Measurements from ENCODE around the gene GDF7. TPM values are rescaled to one million over a fixed set of nuclear protein-coding genes. Genes with fewer than 3 reads are reported as not detected.
A peak's percentile ranks its signal among the peaks of the same experiment; 100 is the strongest.

Gene GDF7
- total RNA-seq, 1 donor from 2014 or later, result 11.6 TPM

GRCh38 chr2:20664071-20664390 is 2.9 kb upstream of the GDF7 start:
- DNase-seq (ENCODE audit: low spot score in 2 of 2), result no peak
- Histone ChIP-seq H3K9me3 (no peaks in the 10 kb centered on the region), H3K4me3 (peak overlapping the region in 1 of 2 donors; percentile 72), H3K36me3 (no peaks in the 10 kb centered on the region), H3K4me1 (peaks cover 2 to 14% of the 10 kb centered on the region in 2 donors), H3K27me3 (no peaks in the 10 kb centered on the region), H3K27ac (peak overlapping the region in 1 of 2 donors; percentile 19)
- no peak for TF ChIP-seq CTCF (IDR thresholded peaks at IDR 0.05)
- intact Hi-C loops (cut with DNase I), result loop anchor here (5.0 kb wide), 1 partner anchor 503 kb away; no protein-coding TSS in a partner anchor

DNA sequence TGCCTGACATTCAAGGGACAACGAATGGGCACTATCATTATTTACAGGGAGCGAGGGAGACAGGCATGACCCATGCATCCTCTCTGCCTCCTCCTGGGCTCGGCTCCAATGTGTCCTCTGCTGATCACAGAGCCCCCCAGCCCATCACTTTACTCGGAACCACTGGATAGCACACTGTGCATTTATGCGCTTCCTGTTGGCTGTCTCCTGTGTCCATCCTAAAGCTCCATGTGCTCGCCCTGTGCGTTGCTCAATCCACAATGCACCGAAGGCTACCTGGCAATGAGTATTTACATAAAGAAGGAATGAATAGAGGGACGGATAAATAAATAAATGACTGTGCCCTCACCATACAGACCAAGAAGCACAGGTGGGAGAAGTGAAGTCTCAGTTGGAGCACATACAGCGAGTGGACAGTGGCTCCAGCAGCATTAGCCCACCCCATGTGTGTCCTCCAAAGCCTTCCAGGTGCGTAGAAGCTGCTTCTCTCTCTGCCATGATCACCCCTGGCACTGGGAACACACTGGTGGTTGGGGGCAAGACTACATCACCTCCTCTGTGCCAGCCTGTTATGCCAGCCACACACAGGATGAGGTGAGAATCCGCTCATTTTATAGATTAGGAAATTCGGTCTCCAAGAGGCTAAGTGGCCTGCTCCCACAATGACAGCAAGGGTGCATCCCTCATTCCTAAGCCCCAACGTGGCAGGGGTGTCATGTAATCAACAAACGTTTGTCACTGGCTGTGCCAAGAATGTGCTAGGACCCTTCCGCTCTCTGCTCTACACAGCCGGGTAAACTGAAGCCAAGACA is 2.3 kb upstream of the GDF7 start:
- no peaks in the 10 kb centered on the region for H3K27me3 ChIP-seq
- H3K27ac ChIP-seq, result peak overlapping the region; percentile 95 to 96
- DNase-seq (ENCODE audit: low spot score in 2 of 2), result peak in 1 of 2 donors; percentile 62
- H3K9me3 ChIP-seq, result no peaks in the 10 kb centered on the region
- no peaks in the 10 kb centered on the region for H3K36me3 ChIP-seq
- TF ChIP-seq CTCF (IDR thresholded peaks at IDR 0.05), result no peak
- H3K4me1 ChIP-seq, result peaks cover 3 to 14% of the 10 kb centered on the region in 2 donors
- peak overlapping the region; percentile 63 to 72 for H3K4me3 ChIP-seq
- intact Hi-C loops (cut with DNase I), result loop anchor here (5.0 kb wide), 2 partner anchors 58 to 503 kb away; no protein-coding TSS in a partner anchor

GRCh38 chr2:20665243-20666004 is 1.5 kb upstream of the GDF7 start:
- intact Hi-C loops (cut with DNase I), result loop anchor here (1.0 to 5.0 kb wide), 3 partner anchors 14 to 157 kb away; partner anchors contain the start of genes HS1BP3 and LDAH
- H3K4me1 ChIP-seq, result peaks cover 3 to 20% of the 10 kb centered on the region in 2 donors
- no peaks in the 10 kb centered on the region for H3K27me3 ChIP-seq

GRCh38 chr2:20666005-20666303 is 990 bp upstream of the GDF7 start:
- peaks cover 8 to 9% of the 10 kb centered on the region in 2 donors for H3K36me3 ChIP-seq
- H3K27me3 ChIP-seq, result no peaks in the 10 kb centered on the region
- DNase-seq (ENCODE audit: low spot score in 2 of 2), result no peak
- H3K4me3 ChIP-seq, result peak overlapping the region; percentile 63 to 72
- peaks cover 3 to 20% of the 10 kb centered on the region in 2 donors for H3K4me1 ChIP-seq
- intact Hi-C loops (cut with DNase I), result loop anchor here (1.0 to 5.0 kb wide), 3 partner anchors 15 to 157 kb away; partner anchors contain the start of genes HS1BP3 and LDAH
- TF ChIP-seq CTCF (IDR thresholded peaks at IDR 0.05), result no peak
- no peaks in the 10 kb centered on the region for H3K9me3 ChIP-seq
- H3K27ac ChIP-seq, result peak overlapping the region; percentile 95 to 96

More at GRCh38 chr2:20665243-20666004, 1.5 kb upstream of the GDF7 start:
- peak overlapping the region; percentile 63 to 72 for H3K4me3 ChIP-seq
- peak in 1 of 2 donors; percentile 71 for DNase-seq (ENCODE audit: low spot score in 2 of 2)
- peak overlapping the region; percentile 95 to 96 for H3K27ac ChIP-seq
- no peak for TF ChIP-seq CTCF (IDR thresholded peaks at IDR 0.05)
- H3K36me3 ChIP-seq, result peaks cover 4 to 5% of the 10 kb centered on the region in 2 donors
- no peaks in the 10 kb centered on the region for H3K9me3 ChIP-seq

DNA sequence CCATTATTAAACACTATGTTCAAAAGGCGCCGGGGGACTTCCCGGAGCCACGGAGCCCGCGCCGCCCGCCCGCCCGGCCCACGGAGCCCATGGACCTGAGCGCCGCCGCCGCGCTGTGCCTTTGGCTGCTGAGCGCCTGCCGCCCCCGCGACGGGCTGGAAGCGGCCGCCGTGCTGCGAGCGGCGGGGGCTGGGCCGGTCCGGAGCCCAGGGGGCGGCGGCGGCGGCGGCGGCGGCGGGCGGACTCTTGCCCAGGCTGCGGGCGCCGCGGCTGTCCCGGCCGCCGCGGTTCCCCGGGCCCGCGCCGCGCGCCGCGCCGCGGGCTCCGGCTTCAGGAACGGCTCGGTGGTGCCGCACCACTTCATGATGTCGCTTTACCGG is 197 bp downstream of the GDF7 start:
- Histone ChIP-seq H3K27ac (peak overlapping the region; percentile 95 to 96), H3K27me3 (no peaks in the 10 kb centered on the region), H3K4me3 (peak overlapping the region; percentile 63 to 72), H3K36me3 (peaks cover 13% of the 10 kb centered on the region in 2 donors), H3K4me1 (peaks cover 3 to 19% of the 10 kb centered on the region in 2 donors), H3K9me3 (no peaks in the 10 kb centered on the region)
- intact Hi-C loops (cut with DNase I), result loop anchor here (1.0 to 5.0 kb wide), 3 partner anchors 8 to 156 kb away; partner anchors contain the start of gene LDAH
- no peak for DNase-seq (ENCODE audit: low spot score in 2 of 2)
- TF ChIP-seq CTCF (IDR thresholded peaks at IDR 0.05), result no peak
